GM13977 (cell line): ENCODE data around the gene SLX1A.
A peak's percentile ranks its signal among the peaks of the same experiment; 100 is the strongest.
"Not testable (repeated sequence)": the region's sequence is repeated elsewhere in the genome, so short reads cannot be mapped to it uniquely, and the experiment has no call there.

Source experiments
- DNase-seq: peaks from one replicate; pipeline ENCODE4 v3.0.0; 2012; ENCODE audit warnings: low spot score
- CTCF ChIP-seq: IDR thresholded peaks from 2 replicates; pipeline ENCODE4 v1.5.1; 2012; ENCODE audit warnings: mild to moderate bottlenecking, control low read depth; ENCODE audit not compliant: insufficient read depth; ENCODE audit errors: extremely low read depth, missing control alignments
- in situ Hi-C: fragments of 300-500 bp; cut with MboI; formaldehyde crosslinking; loops from one replicate; pipeline ENCODE4 v1.12.0; 2022; ENCODE audit warnings: low sequenced_read_pairs, low pct_unique_long_range_greater_than_20kb, mixed read lengths, inconsistent platforms; ENCODE audit not compliant: unreplicated experiment

The SLX1A gene

GRCh38 chr16:30152517-30152916 lies 41.2 kb upstream of the SLX1A start:
- in situ Hi-C loops, result no loop called here
- TF ChIP-seq CTCF, result no peak
- DNase-seq, result no peak

GRCh38 chr16:30155188-30155587 lies 38.5 kb upstream of the SLX1A start:
- in situ Hi-C loops, result no loop called here
- no peak for TF ChIP-seq CTCF
- DNase-seq, result no peak

- TF ChIP-seq CTCF, result no peak
- in situ Hi-C loops, result no loop called here
Observed at GRCh38 chr16:30157214-30157613, 36.5 kb upstream of the SLX1A start.

GRCh38 chr16:30163538-30163937 lies 30.1 kb upstream of the SLX1A start:
- no peak for DNase-seq
- in situ Hi-C loops, result no loop called here
- no peak for TF ChIP-seq CTCF

More at GRCh38 chr16:30157214-30157613, 36.5 kb upstream of the SLX1A start:
- no peak for DNase-seq

- no peak for TF ChIP-seq CTCF
- DNase-seq, result peak; percentile 81
- in situ Hi-C loops, result no loop called here
Observed at GRCh38 chr16:30166202-30166902, 27.3 kb upstream of the SLX1A start.

- DNase-seq, in situ Hi-C loops: not testable (repeated sequence)
Observed at GRCh38 chr16:30168746-30169145, 24.9 kb upstream of the SLX1A start.

GRCh38 chr16:30169416-30169815 lies 24.3 kb upstream of the SLX1A start:
- in situ Hi-C loops, DNase-seq: not testable (repeated sequence)

- DNase-seq, in situ Hi-C loops: not testable (repeated sequence)
Observed at GRCh38 chr16:30170145-30170544, 23.5 kb upstream of the SLX1A start.
